ENCODE data around the gene IFT172.
A peak's percentile ranks its signal among the peaks of the same experiment; 100 is the strongest.
"Not testable (repeated sequence)": the region's sequence is repeated elsewhere in the genome, so short reads cannot be mapped to it uniquely, and the experiment has no call there.

Gene IFT172, protein sequence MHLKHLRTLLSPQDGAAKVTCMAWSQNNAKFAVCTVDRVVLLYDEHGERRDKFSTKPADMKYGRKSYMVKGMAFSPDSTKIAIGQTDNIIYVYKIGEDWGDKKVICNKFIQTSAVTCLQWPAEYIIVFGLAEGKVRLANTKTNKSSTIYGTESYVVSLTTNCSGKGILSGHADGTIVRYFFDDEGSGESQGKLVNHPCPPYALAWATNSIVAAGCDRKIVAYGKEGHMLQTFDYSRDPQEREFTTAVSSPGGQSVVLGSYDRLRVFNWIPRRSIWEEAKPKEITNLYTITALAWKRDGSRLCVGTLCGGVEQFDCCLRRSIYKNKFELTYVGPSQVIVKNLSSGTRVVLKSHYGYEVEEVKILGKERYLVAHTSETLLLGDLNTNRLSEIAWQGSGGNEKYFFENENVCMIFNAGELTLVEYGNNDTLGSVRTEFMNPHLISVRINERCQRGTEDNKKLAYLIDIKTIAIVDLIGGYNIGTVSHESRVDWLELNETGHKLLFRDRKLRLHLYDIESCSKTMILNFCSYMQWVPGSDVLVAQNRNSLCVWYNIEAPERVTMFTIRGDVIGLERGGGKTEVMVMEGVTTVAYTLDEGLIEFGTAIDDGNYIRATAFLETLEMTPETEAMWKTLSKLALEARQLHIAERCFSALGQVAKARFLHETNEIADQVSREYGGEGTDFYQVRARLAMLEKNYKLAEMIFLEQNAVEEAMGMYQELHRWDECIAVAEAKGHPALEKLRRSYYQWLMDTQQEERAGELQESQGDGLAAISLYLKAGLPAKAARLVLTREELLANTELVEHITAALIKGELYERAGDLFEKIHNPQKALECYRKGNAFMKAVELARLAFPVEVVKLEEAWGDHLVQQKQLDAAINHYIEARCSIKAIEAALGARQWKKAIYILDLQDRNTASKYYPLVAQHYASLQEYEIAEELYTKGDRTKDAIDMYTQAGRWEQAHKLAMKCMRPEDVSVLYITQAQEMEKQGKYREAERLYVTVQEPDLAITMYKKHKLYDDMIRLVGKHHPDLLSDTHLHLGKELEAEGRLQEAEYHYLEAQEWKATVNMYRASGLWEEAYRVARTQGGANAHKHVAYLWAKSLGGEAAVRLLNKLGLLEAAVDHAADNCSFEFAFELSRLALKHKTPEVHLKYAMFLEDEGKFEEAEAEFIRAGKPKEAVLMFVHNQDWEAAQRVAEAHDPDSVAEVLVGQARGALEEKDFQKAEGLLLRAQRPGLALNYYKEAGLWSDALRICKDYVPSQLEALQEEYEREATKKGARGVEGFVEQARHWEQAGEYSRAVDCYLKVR (N-terminal part only)

GRCh38 chr2:27489498-27490397 lies at the start of gene IFT172:
IFT172 (minus strand) TSS chr2:27489743; CDS start chr2:27489653, 90 bp downstream.
- peak; percentile 98 for DNase-seq

- DNase-seq: not testable (repeated sequence)
Observed at GRCh38 chr2:27538839-27539450, 49.4 kb upstream of the IFT172 start.

DNA sequence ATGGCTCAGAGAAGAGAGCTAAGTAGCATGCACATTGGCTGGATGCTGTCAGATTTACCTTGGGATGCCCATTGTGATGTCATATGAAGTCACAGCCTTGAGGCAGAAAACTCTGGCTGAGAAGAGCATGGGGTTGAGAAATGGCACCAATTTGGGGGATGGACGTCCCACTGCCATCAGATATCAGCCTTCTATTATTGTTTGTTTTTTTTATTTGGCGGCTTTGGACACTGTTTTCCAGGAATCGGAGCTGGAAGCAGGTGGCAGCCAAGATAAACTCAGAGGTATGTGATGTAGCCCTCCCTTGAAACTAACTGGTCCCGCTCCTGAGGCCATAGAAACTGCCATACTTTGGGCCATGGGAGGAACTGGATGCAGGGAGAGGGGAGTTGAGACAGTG lies 47.7 kb upstream of the IFT172 start:
- DNase-seq: no peak

- DNase-seq: no peak
Observed at GRCh38 chr2:27531983-27532382, 42.4 kb upstream of the IFT172 start.

DNA sequence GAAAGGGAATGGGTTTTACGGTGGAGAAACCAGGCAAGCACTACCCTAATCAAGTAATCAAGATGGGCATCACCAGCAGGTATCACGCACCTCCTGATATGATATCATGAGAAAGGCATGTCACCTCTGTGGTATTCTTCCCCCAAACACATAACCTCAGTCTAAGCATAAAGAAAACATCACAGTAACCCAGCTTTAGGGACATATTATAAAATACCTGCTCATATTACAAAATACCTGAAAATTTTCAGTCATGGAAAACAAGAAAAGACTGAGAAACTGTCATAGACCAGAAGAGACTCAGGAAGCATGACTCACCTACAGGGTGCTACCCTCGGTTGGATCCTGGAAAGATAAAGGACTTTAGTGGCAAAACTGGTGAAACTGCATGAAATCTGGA lies 37.6 kb upstream of the IFT172 start:
- no peak for DNase-seq

DNA sequence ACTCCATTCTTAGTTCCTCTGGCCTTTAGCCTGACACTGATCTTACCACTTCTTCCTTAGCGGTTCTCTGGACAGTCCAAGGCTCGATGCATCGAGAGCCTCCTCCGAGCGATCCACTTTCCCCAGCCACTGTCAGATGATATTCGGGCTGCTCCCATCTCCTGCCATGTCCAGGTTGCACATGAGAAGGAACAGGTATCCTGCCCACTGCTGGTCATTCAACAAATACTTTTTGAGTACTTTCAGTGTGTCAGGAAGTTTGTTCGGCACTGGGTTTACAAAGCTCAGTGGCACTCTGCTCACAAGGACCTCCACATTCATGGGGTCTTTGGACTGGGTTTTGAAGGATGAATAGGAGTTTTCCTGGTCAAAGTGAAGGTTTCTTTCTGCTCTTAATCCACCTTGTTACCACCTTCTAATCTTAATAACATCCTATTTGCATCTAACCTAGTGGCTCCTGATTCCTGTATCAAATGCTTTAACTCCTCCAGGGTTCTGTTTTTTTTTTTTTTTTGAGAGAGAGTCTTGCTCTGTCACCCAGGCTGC lies 32.9 kb upstream of the IFT172 start:
- DNase-seq: no peak

GRCh38 chr2:27520316-27520715 lies 30.8 kb upstream of the IFT172 start:
- no peak for DNase-seq

DNA sequence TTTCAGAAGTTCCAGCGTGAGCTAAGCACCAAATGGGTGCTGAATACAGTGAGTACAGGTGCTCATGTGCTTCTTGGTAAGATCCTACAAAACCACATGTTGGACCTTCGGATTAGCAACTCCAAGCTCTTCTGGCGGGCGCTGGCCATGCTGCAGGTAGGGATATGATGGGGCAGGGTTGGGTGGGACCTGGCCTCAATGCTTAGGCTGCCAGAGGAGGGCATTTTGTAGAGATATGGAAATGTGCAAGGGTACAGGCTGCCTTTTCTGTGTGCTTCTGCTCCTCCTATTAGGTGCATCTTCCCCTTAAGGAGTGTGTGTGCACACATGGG lies 29.2 kb upstream of the IFT172 start:
- DNase-seq: no peak

GRCh38 chr2:27518113-27518781 lies 28.7 kb upstream of the IFT172 start:
- no peak for DNase-seq

DNA sequence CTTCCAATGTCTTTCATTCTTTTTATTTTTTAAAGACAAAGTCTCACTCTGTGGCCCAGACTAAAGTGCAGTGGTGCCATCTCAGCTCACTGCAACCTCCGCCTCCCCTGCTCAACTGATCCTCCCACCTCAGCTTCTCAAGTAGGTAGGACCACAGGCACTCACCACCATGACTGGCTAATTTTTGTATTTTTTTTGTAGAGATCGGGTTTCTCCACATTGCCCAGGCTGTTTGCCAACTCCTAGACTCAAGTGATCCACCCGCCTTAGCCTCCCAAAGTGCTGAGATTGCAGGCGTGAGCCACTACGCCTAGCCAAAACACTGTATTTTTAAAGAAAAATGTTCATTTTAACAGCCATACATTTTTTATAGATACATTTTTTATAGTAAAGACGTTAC lies 19.8 kb upstream of the IFT172 start:
- no peak for DNase-seq

- no peak for DNase-seq
Observed at GRCh38 chr2:27507293-27507692, 17.8 kb upstream of the IFT172 start.

DNA sequence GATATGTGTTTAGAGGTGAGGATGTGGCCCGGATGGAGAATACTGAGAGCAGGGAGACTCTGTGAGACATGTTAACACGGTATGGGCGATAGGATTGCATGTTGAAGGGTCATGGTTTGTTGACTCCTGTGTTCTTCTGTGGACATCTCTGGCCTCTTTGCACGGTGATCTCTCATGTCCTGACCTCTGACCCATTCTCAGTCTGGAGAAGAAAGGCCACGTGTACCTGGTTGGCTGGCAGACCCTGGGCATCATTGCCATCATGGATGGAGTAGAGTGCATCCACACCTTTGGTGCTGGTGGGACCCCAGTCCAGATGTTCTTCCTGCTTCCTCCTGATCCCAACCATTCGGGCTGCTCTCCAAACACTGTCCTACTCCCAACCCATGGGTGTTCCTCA lies 17.0 kb upstream of the IFT172 start:
- DNase-seq: no peak

DNA sequence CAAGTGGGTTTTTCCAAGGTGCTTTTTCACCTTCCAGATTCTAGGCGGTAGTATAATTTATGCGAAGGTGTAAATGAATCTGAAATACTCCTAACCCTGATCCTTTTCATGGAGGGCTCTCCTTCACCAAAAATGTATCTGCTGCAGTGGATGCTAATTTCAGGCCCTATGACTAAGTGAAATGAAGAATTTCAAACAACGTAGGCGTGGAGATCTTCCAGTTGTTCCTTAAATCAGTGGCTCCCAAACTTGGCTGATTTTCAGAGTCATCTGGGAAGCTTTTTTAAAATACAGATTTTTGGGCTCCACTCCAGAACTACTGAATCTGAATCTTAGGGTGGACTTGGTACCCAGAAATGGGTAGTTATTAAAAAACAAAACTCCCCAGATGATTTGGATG lies 12.6 kb upstream of the IFT172 start:
- DNase-seq: no peak

DNA sequence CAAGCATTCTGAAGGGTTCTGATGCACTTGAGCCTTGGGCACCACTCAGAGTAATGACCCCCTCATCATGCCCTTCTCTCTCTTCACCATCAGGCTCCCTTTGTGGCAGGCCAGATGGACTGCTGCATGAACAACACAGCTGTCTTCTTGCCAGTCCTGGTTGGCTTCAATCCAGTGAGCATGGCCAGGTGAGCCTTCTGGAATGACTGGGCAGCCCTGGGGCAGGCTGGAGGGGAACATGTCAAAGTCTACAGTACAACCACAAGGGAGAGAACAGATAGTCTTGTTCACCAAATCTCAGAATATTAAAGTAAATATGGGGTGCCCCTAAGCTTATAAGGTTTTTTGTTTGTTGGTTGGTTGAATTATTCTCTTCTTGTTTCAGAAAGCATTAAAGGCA lies 11.5 kb upstream of the IFT172 start:
- DNase-seq: no peak

DNA sequence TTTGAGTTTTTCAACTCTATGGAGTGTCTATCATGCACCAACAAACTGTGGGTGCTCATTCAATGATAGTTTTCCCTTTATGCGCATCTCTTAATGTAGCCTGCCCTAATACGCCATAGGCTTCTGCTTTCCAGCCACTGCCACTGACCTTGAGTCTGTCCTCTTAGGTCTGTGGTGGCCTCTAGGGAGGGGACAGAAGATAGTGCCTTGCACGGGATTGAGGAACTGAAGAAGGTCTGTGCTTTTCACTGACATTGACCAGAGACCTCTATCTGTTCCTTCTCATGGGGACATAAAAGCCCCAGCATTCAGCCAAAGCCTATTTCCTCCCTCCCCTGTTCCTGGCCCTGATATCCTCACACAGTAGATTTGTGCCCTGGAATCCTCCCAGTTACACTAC lies 9.4 kb upstream of the IFT172 start:
- no peak for DNase-seq

GRCh38 chr2:27497288-27497627 lies 7.7 kb upstream of the IFT172 start:
- DNase-seq: no peak

GRCh38 chr2:27496357-27497287 lies 7.1 kb upstream of the IFT172 start, which contains the start of gene GCKR:
GCKR (plus strand) TSS chr2:27496839; CDS start chr2:27496905, 66 bp downstream.
- no peak for DNase-seq

DNA sequence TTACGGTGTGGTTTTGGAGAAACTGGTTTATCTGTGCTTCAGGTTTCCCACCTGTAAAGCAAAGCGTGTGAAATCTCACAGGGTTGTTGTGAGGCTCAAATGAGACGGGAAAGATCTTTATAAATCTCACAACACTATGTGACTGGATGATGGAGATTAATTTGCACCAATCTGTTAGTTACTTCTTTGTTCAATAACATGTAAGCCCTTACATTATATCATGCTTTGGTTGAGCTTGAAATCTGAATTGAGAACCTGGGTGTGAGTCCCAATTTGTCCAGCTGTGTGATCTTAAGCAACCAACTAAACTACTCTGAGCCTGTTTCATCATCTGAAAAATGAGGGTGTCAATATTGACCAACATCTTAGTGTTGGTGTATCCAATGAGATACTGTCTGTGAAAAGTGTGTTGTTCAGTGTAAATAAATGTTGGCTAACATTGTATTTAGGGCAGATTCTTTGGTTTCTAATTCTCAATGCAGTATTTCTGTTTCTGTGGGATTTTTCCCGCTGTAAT lies 6.4 kb upstream of the IFT172 start:
- no peak for DNase-seq

GRCh38 chr2:27494944-27495554 lies 5.5 kb upstream of the IFT172 start, which contains the start of gene FNDC4:
FNDC4 (minus strand) TSS chr2:27495200; CDS start chr2:27494679, 521 bp downstream.
- DNase-seq: peak; percentile 28

Data from NCI-H1694 treated with DMSO at 0.1 percent for 48 hours (cell line).